Natural killer cell (primary cell): ENCODE measurements around the gene AR. TPM values are rescaled to one million over a fixed set of nuclear protein-coding genes. Genes with fewer than 3 reads are reported as not detected.

ENCODE experiments used
- ATAC-seq, 3 donors: fragments of 150-1000 bp in 2 of 3; fragments of 200-7000 bp in 1 of 3; cut with Tn5 transposase; 1 replicate in 1 of 3; 2 replicates in 2 of 3; pipeline ENCODE4 v1.10.0; 2021; ENCODE audit warnings: mild to moderate bottlenecking in 2 of 3, moderate library complexity in 2 of 3
- DNase-seq, 2 donors: peaks; one replicate each; pipeline versions ENCODE4 v3.0.0 to v3.0.0-alpha.2; 2013 to 2021; ENCODE audit warnings: mixed read lengths in 1 of 2
- H3K27ac ChIP-seq: one replicate; pipeline ENCODE4 v1.5.1; 2013; ENCODE audit warnings: mild to moderate bottlenecking, low read length
- H3K27me3 ChIP-seq: one replicate; pipeline ENCODE4 v1.6.1; 2013; ENCODE audit warnings: low read length; ENCODE audit not compliant: control insufficient read depth, insufficient read depth
- H3K36me3 ChIP-seq: one replicate; pipeline ENCODE4 v1.6.1; 2013; ENCODE audit warnings: low read length; ENCODE audit not compliant: control insufficient read depth, insufficient read depth
- H3K4me1 ChIP-seq: one replicate; pipeline ENCODE4 v1.6.1; 2013; ENCODE audit warnings: low read length; ENCODE audit not compliant: control insufficient read depth, insufficient read depth
- H3K4me3 ChIP-seq: one replicate; pipeline ENCODE4 v1.5.1; 2013; ENCODE audit warnings: low read length
- H3K9me3 ChIP-seq: one replicate; pipeline ENCODE4 v1.6.1; 2013; ENCODE audit warnings: low read length; ENCODE audit not compliant: control insufficient read depth, insufficient read depth
- H3K27ac Mint-ChIP-seq, 2 donors: one replicate each; pipeline ENCODE4 v1.8.0; 2022; ENCODE audit warnings: mild to moderate bottlenecking in 2 of 2, mixed read lengths in 2 of 2, moderate library complexity in 1 of 2
- H3K27me3 Mint-ChIP-seq, 2 donors: one replicate each; pipeline ENCODE4 v1.8.0; 2022; ENCODE audit warnings: low read depth in 2 of 2, mixed read lengths in 2 of 2
- H3K36me3 Mint-ChIP-seq: one replicate; pipeline ENCODE4 v1.8.0; 2022; ENCODE audit warnings: mixed read lengths
- H3K4me1 Mint-ChIP-seq, 2 donors: one replicate each; pipeline ENCODE4 v1.8.0; 2022; ENCODE audit warnings: mixed read lengths in 2 of 2
- H3K4me3 Mint-ChIP-seq: one replicate; pipeline ENCODE4 v1.8.0; 2022; ENCODE audit warnings: mild to moderate bottlenecking, moderate library complexity, mixed read lengths
- H3K9me3 Mint-ChIP-seq, 2 donors: one replicate each; pipeline ENCODE4 v1.8.0; 2022; ENCODE audit warnings: mixed read lengths in 2 of 2
- CTCF ChIP-seq: fragments of 200-600 bp; IDR thresholded peaks from one replicate; pipeline ENCODE4 v1.8.0; 2022; ENCODE audit warnings: antibody characterized with exemption
- WGBS: methylation state at CpG from one replicate; pipeline ENCODE4 v1.1.7; 2013; ENCODE audit warnings: missing lambda C conversion rate; ENCODE audit not compliant: insufficient coverage; 5-methylcytosine and 5-hydroxymethylcytosine counted together
- intact Hi-C: fragments of 100-400 bp; cut with micrococcal nuclease; formaldehyde crosslinking; loops from one replicate; pipeline ENCODE4 v1.14.2; 2022
- total RNA-seq, 4 donors: library from RNA; stranded (reverse); fragments of 120-200 nt in 1 of 4; gene quantifications; one replicate each; pipeline versions ENCODE4 v1.2.3 to v1.2.4, GENCODE V29; 2013 to 2022

AR gene
- total RNA-seq, 3 donors from 2014 or later (not counting 1 experiment from before 2014, with no cell fraction given): 0.02 TPM; not detected in 2

GRCh38 chrX:67779099-67779498, 235.3 kb downstream of the AR start:
- Mint-ChIP-seq H3K36me3 (no peaks in the 10 kb centered on the region), H3K4me1 (no peaks in the 10 kb centered on the region), H3K27me3 (no peaks in the 10 kb centered on the region), H3K27ac (no peak overlapping the region), H3K9me3 (peaks cover 2% of the 10 kb centered on the region in 2 donors), H3K4me3 (no peak overlapping the region)
- TF ChIP-seq CTCF: no peak
- no peaks in the 10 kb centered on the region for H3K9me3 ChIP-seq
- no peak overlapping the region for H3K4me3 ChIP-seq
- H3K27me3 ChIP-seq: no peaks in the 10 kb centered on the region
- ATAC-seq (no peak), DNase-seq (no peak)
- H3K4me1 ChIP-seq: no peaks in the 10 kb centered on the region
- no peak overlapping the region for H3K27ac ChIP-seq
- intact Hi-C loops: no loop called here
- 92% methylated on average over 3 of the region's 3 CpGs for WGBS
- no peaks in the 10 kb centered on the region for H3K36me3 ChIP-seq
